HG03039 (cell line): Measurements from ENCODE around the gene CYTH3.
"Not testable (repeated sequence)": the region's sequence is repeated elsewhere in the genome, so short reads cannot be mapped to it uniquely, and the experiment has no call there.

Source experiments
- ATAC-seq: cut with Tn5 transposase; IDR thresholded peaks from one replicate; pipeline ENCODE4 v1.9.1; 2021; ENCODE audit warnings: mild to moderate bottlenecking, moderate library complexity; ENCODE audit not compliant: unreplicated experiment

CYTH3 gene

GRCh38 chr7:6234384-6234783 lies 38.0 kb downstream of the CYTH3 start:
- ATAC-seq, result no peak

- no peak for ATAC-seq
These were observed 39.9 kb downstream of the CYTH3 start for GRCh38 chr7:6232534-6232933.

GRCh38 chr7:6232116-6232515 lies 40.3 kb downstream of the CYTH3 start:
- ATAC-seq, result no peak

GRCh38 chr7:6231184-6231583 lies 41.2 kb downstream of the CYTH3 start:
- ATAC-seq, result no peak

- ATAC-seq, result not testable (repeated sequence)
These were observed 43.1 kb downstream of the CYTH3 start for GRCh38 chr7:6229284-6229683.

- no peak for ATAC-seq
These were observed 43.8 kb downstream of the CYTH3 start for GRCh38 chr7:6228361-6229229.

GRCh38 chr7:6227294-6227846 lies 45.1 kb downstream of the CYTH3 start:
- no peak for ATAC-seq

- ATAC-seq, result no peak
These were observed 46.1 kb downstream of the CYTH3 start for GRCh38 chr7:6226194-6226799.

GRCh38 chr7:6223411-6223810 lies 49.0 kb downstream of the CYTH3 start:
- ATAC-seq, result not testable (repeated sequence)

- ATAC-seq, result not testable (repeated sequence)
These were observed 49.4 kb downstream of the CYTH3 start for GRCh38 chr7:6223010-6223409.

- ATAC-seq, result no peak
These were observed 50.8 kb downstream of the CYTH3 start for GRCh38 chr7:6221340-6222319.

- no peak for ATAC-seq
These were observed 54.1 kb downstream of the CYTH3 start for GRCh38 chr7:6218329-6218728.

- no peak for ATAC-seq
These were observed 60.4 kb downstream of the CYTH3 start for GRCh38 chr7:6212008-6212407.

GRCh38 chr7:6210621-6211372 lies 61.6 kb downstream of the CYTH3 start:
- ATAC-seq, result no peak

GRCh38 chr7:6209340-6209739 lies 63.1 kb downstream of the CYTH3 start:
- ATAC-seq, result no peak

- no peak for ATAC-seq
These were observed 63.7 kb downstream of the CYTH3 start for GRCh38 chr7:6208573-6209328.

- ATAC-seq, result no peak
These were observed 66.3 kb downstream of the CYTH3 start for GRCh38 chr7:6205971-6206660.

- no peak for ATAC-seq
These were observed 69.0 kb downstream of the CYTH3 start for GRCh38 chr7:6203381-6203780.

GRCh38 chr7:6202117-6202516 lies 70.3 kb downstream of the CYTH3 start:
- no peak for ATAC-seq
